BLaER1 treated with 17β-estradiol and CSF1 and Interleukin-3, amounts not matched to agents 10 nM and 100 nM (cell line): Measurements from ENCODE around the gene BAIAP2L1.

ENCODE experiments used
- H3K27ac ChIP-seq, 11 experiments: shearing (Covaris generic); formaldehyde crosslinking; 2 replicates each; pipeline ENCODE4 v1.8.1; 2022
- H3K27me3 ChIP-seq, 11 experiments: shearing (Covaris generic); formaldehyde crosslinking; 2 replicates each; pipeline ENCODE4 v1.8.1; 2022
- H3K36me3 ChIP-seq, 11 experiments: shearing (Covaris generic); formaldehyde crosslinking; 2 replicates each; pipeline ENCODE4 v1.8.1; 2022
- H3K4me1 ChIP-seq, 10 experiments: shearing (Covaris generic); formaldehyde crosslinking; 2 replicates each; pipeline ENCODE4 v1.8.1; 2022
- H3K4me2 ChIP-seq, 11 experiments: shearing (Covaris generic); formaldehyde crosslinking; 2 replicates each; pipeline ENCODE4 v1.8.1; 2022
- H3K4me3 ChIP-seq, 10 experiments: shearing (Covaris generic); formaldehyde crosslinking; 2 replicates each; pipeline ENCODE4 v1.8.1; 2022
- H3K9ac ChIP-seq, 11 experiments: shearing (Covaris generic); formaldehyde crosslinking; 2 replicates each; pipeline ENCODE4 v1.8.1; 2022
- H3K9me3 ChIP-seq, 11 experiments: shearing (Covaris generic); formaldehyde crosslinking; replicated peaks in 1 of 11; 2 replicates each; pipeline ENCODE4 v1.8.1; 2022
- H4K20me1 ChIP-seq, 11 experiments: shearing (Covaris generic); formaldehyde crosslinking; 2 replicates each; pipeline ENCODE4 v1.8.1; 2022
- Cebpa-rat ChIP-seq, 11 experiments: shearing (Covaris generic); IDR thresholded peaks; 2 replicates each; pipeline ENCODE4 v1.8.1; 2022

The BAIAP2L1 gene

GRCh38 chr7:98242342-98242741 is 158.5 kb downstream of the BAIAP2L1 start:
- Histone ChIP-seq H3K27me3 (no peaks in the 10 kb centered on the region), H3K4me1 (peaks cover 31 to 55% (median 48%) of the 10 kb centered on the region in 10 experiments), H3K27ac (peak overlapping the region in 2 of 11 experiments; percentile 32 to 46; a peak in 3 of 22 replicates), H3K9me3 (no peaks in the 10 kb centered on the region), H3K4me3 (peak overlapping the region in 2 of 10 experiments; percentile 14 to 31; a peak in 1 of 20 replicates), H3K9ac (peak overlapping the region in 9 of 11 experiments; percentile 2 to 71 (median 53); a peak in 10 of 22 replicates), H3K4me2 (peak overlapping the region in 9 of 11 experiments; percentile 64 to 97 (median 86); a peak in 18 of 22 replicates), H3K36me3 (peaks cover 31 to 75% (median 51%) of the 10 kb centered on the region in 11 experiments), H4K20me1 (peaks cover 0 to 52% (median 25%) of the 10 kb centered on the region in 11 experiments; a peak in 16 of 22 replicates)
- no peak for TF ChIP-seq Cebpa-rat (IDR thresholded peaks at IDR 0.05)

GRCh38 chr7:98241674-98242241 is 159.1 kb downstream of the BAIAP2L1 start:
- Histone ChIP-seq H3K27me3 (no peaks in the 10 kb centered on the region), H3K9ac (peak overlapping the region in 9 of 11 experiments; percentile 2 to 71 (median 53); a peak in 14 of 22 replicates), H4K20me1 (peaks cover 0 to 56% (median 25%) of the 10 kb centered on the region in 11 experiments; a peak in 16 of 22 replicates), H3K4me1 (peaks cover 31 to 53% (median 47%) of the 10 kb centered on the region in 10 experiments), H3K4me2 (peak overlapping the region; percentile 35 to 97 (median 82)), H3K27ac (peak overlapping the region in 5 of 11 experiments; percentile 7 to 46 (median 35); a peak in 9 of 22 replicates), H3K36me3 (peaks cover 31 to 75% (median 49%) of the 10 kb centered on the region in 11 experiments), H3K4me3 (peak overlapping the region in 2 of 10 experiments; percentile 14 to 31; a peak in 2 of 20 replicates), H3K9me3 (no peaks in the 10 kb centered on the region)
- no peak for TF ChIP-seq Cebpa-rat (IDR thresholded peaks at IDR 0.05)
